Left renal cortex interstitium (tissue), 4 donors: Measurements from ENCODE around the gene RPA1. TPM values are rescaled to one million over a fixed set of nuclear protein-coding genes. Genes with fewer than 3 reads are reported as not detected.
"Not testable (repeated sequence)": the region's sequence is repeated elsewhere in the genome, so short reads cannot be mapped to it uniquely, and the experiment has no call there.

Source experiments
- DNase-seq, 4 donors: peaks; one replicate each; pipeline ENCODE4 v3.0.0-alpha.2; 2013; ENCODE audit warnings: low read depth in 4 of 4, low spot score in 2 of 4, missing footprints in 1 of 4
- polyA plus RNA-seq, 4 donors: library from polyadenylated mRNA; unstranded; fragments of 120-200 nt; gene quantifications; one replicate each; pipeline ENCODE4 v1.2.1, GENCODE V29; 2013; ENCODE audit not compliant: insufficient read length in 4 of 4

RPA1 gene
- polyA plus RNA-seq, 4 donors: 107 to 125 (median 124) TPM

GRCh38 chr17:1872976-1873375 is 43.2 kb downstream of the RPA1 start:
- no peak for DNase-seq

- DNase-seq: no peak
These were observed 43.6 kb downstream of the RPA1 start for GRCh38 chr17:1873418-1873817.

GRCh38 chr17:1875597-1875996 is 45.8 kb downstream of the RPA1 start:
- DNase-seq: no peak

GRCh38 chr17:1878419-1879121 is 48.8 kb downstream of the RPA1 start:
- DNase-seq: no peak

- no peak for DNase-seq
These were observed 51.2 kb downstream of the RPA1 start for GRCh38 chr17:1880851-1881630.

GRCh38 chr17:1882836-1883235 is 53.0 kb downstream of the RPA1 start:
- DNase-seq: no peak

GRCh38 chr17:1883536-1883935 is 53.7 kb downstream of the RPA1 start:
- DNase-seq: no peak

GRCh38 chr17:1888741-1889140 is 58.9 kb downstream of the RPA1 start:
- no peak for DNase-seq

- no peak for DNase-seq
These were observed 61.1 kb downstream of the RPA1 start for GRCh38 chr17:1890758-1891450.

GRCh38 chr17:1894753-1895339 is 65.0 kb downstream of the RPA1 start:
- DNase-seq: no peak

- DNase-seq: not testable (repeated sequence)
These were observed 65.7 kb downstream of the RPA1 start for GRCh38 chr17:1895479-1895878.

GRCh38 chr17:1896243-1897104 is 66.7 kb downstream of the RPA1 start:
- no peak for DNase-seq

GRCh38 chr17:1897105-1897656 is 67.4 kb downstream of the RPA1 start:
- DNase-seq: no peak

GRCh38 chr17:1898332-1898731 is 68.5 kb downstream of the RPA1 start:
- no peak for DNase-seq

GRCh38 chr17:1898872-1899271 is 69.1 kb downstream of the RPA1 start:
- DNase-seq: no peak

- no peak for DNase-seq
These were observed 69.7 kb downstream of the RPA1 start for GRCh38 chr17:1899403-1900000.

GRCh38 chr17:1904273-1905182 is 74.7 kb downstream of the RPA1 start:
- no peak for DNase-seq

- DNase-seq: no peak
These were observed 75.5 kb downstream of the RPA1 start for GRCh38 chr17:1905190-1905913.
